Skeletal muscle satellite cell (primary cell): ENCODE results near the gene KNTC1.
"Not testable (repeated sequence)": the region's sequence is repeated elsewhere in the genome, so short reads cannot be mapped to it uniquely, and the experiment has no call there.

Experiments
- H3K27me3 ChIP-seq: 2 replicates; pipeline ENCODE4 v1.7.0; 2013; ENCODE audit warnings: low read length; ENCODE audit not compliant: control insufficient read depth, insufficient read depth
- H3K36me3 ChIP-seq: 2 replicates; pipeline ENCODE4 v1.7.0; 2013; ENCODE audit warnings: mild to moderate bottlenecking, control low read depth, low read length; ENCODE audit not compliant: insufficient read depth
- H3K4me1 ChIP-seq: 2 replicates; pipeline ENCODE4 v1.7.0; 2013; ENCODE audit warnings: low read length; ENCODE audit not compliant: control insufficient read depth, insufficient read depth
- H3K4me2 ChIP-seq: 2 replicates; pipeline ENCODE4 v1.7.0; 2013; ENCODE audit warnings: mild to moderate bottlenecking, low read length
- H3K4me3 ChIP-seq: 2 replicates; pipeline ENCODE4 v1.7.0; 2013; ENCODE audit warnings: low read length
- H3K9ac ChIP-seq: 2 replicates; pipeline ENCODE4 v1.7.0; 2013; ENCODE audit warnings: mild to moderate bottlenecking, low read depth, low read length, moderate library complexity
- H3K9me3 ChIP-seq: replicated peaks from 2 replicates; pipeline ENCODE4 v1.7.0; 2013; ENCODE audit warnings: mild to moderate bottlenecking, control low read depth, low read length

Gene KNTC1

DNA sequence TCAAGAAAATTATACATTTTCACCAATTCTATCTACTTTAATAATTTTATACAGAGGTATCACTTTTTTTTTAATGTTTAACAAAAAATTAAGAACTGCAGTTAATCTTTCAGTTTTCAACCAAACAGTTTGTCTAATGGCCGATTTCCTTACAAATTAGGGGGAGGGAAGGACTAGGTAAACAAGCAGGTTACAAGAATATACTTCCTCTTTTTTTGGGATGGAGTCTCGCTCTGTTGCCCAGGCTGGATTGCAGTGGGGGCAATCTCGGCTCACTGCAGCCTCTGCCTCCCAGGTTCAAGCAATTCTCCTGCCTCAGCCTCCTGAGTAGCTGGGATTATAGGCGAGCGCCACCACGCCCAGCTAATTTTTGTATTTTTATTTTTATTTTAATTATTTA lies 33.8 kb upstream of the KNTC1 start:
- not testable (repeated sequence) for H3K4me1 ChIP-seq, H3K9me3 ChIP-seq, H3K9ac ChIP-seq, H3K27me3 ChIP-seq, H3K4me3 ChIP-seq, H3K4me2 ChIP-seq
- H3K36me3 ChIP-seq: peaks cover 40% of the 10 kb centered on the region

DNA sequence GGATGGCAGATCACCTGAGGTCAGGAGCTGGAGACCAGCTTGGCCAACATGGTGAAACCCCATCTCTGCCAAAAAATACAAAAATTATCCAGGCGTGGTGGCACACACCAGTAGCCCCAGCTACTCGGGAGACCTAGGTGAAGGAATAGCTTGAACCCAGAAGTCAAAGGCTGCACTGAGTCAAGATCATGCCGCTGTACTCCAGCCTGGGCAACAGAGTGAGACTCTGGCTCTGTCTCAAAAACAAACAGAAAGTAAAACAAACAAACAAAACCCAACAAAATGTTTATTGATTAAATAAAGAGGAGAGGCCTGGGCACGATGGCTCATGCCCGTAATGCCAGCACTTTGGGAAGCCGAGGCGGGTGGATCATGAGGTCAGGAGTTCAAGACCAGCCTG lies 31.8 kb upstream of the KNTC1 start:
- Histone ChIP-seq H3K4me2 (no peak overlapping the region), H3K36me3 (peaks cover 26% of the 10 kb centered on the region), H3K4me1 (peaks cover 12% of the 10 kb centered on the region), H3K27me3 (no peaks in the 10 kb centered on the region), H3K9me3 (no peaks in the 10 kb centered on the region), H3K4me3 (no peak overlapping the region), H3K9ac (no peak overlapping the region)

DNA sequence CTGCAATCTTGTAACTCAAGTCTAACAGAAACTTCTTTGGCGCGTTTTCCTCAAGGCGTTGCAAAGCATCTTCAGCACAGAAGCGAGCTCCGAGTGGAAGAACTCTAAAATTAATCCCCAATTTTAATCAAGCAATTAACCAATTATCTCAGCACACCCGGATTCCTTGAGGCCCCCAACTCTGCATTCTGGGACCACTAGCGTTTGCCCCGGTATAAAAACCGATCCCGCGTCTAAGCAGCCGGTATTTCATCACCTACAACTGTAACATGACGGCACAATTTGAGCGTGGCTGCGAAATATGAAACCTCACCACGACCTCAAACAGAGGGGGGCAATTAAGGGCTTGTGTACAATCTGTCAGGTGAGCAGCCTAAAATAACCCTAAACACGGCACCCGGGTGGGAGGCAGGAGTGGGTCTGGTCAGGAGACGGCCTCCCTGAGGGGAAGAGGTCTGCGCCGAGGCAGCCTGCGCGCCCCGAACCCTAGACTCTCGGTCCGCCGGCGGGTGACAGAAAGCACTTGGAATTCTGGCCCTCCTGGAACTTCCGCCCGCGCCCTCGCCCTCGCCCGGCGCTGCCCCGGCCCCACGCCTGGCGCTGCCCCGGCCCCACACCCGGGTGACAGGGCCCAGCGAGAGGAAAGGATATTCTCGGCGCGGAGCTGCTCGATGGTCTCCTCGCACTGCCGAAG lies 26.9 kb upstream of the KNTC1 start:
- Histone ChIP-seq H3K9ac (peak overlapping the region; percentile 98), H3K4me3 (peak overlapping the region; percentile 98), H3K9me3 (no peaks in the 10 kb centered on the region), H3K27me3 (no peaks in the 10 kb centered on the region), H3K4me1 (peaks cover 17% of the 10 kb centered on the region), H3K36me3 (peaks cover 24% of the 10 kb centered on the region), H3K4me2 (peak overlapping the region; percentile 87)

DNA sequence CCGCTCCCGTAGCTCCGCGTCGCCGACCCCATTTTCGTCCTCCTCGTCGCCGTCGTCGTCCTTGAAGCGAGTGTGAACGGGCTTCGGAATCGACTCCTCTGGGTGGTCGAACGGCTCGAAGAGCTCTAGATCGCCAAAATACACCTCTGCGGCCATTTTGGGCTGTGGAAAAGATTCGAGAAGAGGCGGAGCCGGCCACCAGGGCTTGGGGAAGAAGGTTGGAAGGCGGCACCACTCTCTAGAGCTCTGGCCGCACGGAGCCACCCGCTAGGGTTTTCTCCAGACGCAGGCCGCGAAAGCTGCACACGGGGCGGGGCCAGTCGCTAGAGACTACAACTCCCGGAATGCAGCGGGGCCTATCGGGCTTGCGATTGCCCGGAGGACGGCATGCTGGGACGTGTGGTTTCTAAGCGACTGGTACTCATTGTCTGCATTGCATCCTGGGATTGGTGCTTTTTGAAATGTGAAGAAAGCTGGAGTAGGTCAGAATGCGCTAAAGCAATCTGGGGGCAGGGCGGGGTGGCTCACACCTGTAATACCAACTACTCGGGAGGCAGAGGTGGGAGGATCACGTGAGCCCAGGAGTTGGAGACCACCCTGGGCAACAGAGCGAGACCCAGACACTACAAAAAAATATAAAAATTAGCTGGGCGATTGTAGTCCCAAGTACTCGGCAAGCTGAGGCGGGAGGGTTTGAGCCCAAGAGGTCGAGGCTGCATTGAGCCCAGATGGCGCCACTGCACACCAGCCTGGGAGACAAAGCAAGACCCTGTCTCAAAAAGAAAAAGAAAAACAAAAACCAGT lies 26.2 kb upstream of the KNTC1 start, which contains the start of gene ZCCHC8:
Gene ZCCHC8 (minus strand): TSS at position 248 of the 804 bp plus-strand sequence. CDS start 92 bp downstream, at position 156.
- Histone ChIP-seq H3K36me3 (peaks cover 29% of the 10 kb centered on the region), H3K4me3 (peak within 1 kb of the TSS; percentile 98), H3K4me2 (peak within 1 kb of the TSS; percentile 87), H3K9ac (peak within 1 kb of the TSS; percentile 98), H3K27me3 (no peaks in the 10 kb centered on the region), H3K4me1 (peaks cover 17% of the 10 kb centered on the region), H3K9me3 (no peaks in the 10 kb centered on the region)

DNA sequence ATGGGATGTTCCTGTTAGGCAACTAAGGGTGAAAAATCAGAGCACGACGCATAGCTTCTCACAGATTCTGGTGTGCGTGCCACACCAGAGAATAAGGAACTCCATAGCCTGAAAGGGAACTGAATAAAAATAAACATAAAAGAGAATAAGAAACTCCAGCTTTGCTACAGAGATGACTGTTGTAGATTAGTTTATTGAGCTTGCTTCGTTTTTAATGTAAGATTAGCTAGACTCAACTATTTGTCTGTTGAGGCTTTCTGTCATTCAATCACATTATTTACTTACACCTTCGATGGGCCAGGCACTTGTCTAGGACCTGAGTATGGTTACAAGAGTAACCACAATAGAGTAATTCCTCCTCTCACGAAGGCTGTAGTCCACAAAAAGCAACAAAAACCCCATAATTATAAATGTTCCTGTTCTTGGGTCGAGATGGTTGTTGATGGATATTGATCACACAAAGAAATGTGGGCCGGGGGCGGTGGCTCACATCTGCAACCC lies 25.5 kb upstream of the KNTC1 start:
- H3K4me3 ChIP-seq: peak overlapping the region; percentile 98
- no peaks in the 10 kb centered on the region for H3K9me3 ChIP-seq
- H3K9ac ChIP-seq: peak overlapping the region; percentile 39
- peaks cover 17% of the 10 kb centered on the region for H3K4me1 ChIP-seq
- peak overlapping the region; percentile 83 for H3K4me2 ChIP-seq
- no peaks in the 10 kb centered on the region for H3K27me3 ChIP-seq
- H3K36me3 ChIP-seq: peaks cover 35% of the 10 kb centered on the region

DNA sequence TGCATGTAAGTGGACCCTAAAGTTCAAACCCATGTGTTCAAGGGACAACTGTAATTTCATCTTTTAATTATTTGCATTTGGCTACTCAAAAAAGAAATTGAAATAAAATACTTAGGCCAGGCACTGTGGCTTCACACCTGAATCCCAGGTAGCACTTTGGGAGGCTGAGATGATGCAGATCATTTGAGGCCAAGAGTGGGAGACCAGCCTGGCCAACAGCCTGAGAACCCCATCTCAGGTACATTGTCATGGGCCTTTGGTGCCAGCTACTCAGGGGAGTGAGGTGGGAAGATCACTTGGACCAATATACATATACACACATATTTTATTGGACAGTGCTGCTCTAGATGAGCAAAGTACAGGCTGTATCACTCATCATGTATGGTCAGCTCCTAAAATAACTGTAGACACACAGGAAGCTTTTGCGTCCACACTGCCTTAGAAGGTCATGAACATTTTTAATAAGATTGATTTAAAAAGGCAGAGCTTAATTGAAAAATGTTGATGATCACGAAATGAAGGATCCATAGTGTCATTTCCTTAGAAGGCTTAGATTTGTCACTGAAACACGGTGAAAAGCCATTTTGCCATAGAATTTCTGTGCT lies 23.8 kb upstream of the KNTC1 start:
- Histone ChIP-seq H3K4me2 (no peak overlapping the region), H3K9me3 (no peaks in the 10 kb centered on the region), H3K36me3 (peaks cover 52% of the 10 kb centered on the region), H3K4me3 (no peak overlapping the region), H3K9ac (no peak overlapping the region), H3K4me1 (peaks cover 12% of the 10 kb centered on the region), H3K27me3 (no peaks in the 10 kb centered on the region)

DNA sequence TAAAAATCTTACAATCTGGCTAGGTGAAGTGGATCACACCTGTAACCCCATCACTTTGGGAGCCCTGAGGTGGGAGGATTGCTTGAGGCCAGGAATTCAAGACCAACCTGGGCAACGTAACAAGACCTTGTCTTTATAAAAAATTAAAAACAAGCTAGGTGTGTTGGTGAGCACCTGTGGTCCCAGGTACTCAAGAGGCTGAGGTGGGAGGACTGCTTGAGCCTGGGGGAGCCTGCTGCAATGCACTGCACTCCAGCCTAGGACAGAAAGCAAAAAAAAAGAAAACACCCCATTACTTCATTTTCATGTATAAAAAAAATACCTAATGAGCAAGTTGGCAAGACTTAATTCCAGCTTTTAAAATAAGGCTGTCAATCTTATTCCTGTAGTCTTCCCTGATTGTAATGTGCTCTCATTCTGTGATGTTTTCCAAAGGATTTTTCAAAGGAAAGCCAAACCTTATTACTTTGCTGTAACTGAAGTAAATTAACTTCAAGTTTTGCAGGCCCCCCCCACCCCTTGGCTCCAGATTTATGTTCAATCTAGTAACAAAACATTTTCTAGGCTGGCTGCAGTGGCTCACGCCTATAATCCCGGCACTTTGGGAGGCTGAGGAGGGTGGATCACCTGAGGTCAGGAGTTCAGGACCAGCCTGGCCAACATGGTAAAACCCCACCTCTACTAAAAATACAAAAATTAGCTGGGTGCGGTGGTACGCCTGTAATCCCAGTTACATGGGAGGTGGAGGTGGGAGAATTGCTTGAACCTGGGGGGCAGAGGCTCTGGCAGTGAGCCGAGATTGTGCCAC lies 23.1 kb upstream of the KNTC1 start:
- H3K9me3 ChIP-seq: no peaks in the 10 kb centered on the region
- H3K4me2 ChIP-seq: no peak overlapping the region
- H3K4me3 ChIP-seq: no peak overlapping the region
- no peaks in the 10 kb centered on the region for H3K27me3 ChIP-seq
- peaks cover 5% of the 10 kb centered on the region for H3K4me1 ChIP-seq
- H3K9ac ChIP-seq: no peak overlapping the region
- H3K36me3 ChIP-seq: peaks cover 59% of the 10 kb centered on the region

DNA sequence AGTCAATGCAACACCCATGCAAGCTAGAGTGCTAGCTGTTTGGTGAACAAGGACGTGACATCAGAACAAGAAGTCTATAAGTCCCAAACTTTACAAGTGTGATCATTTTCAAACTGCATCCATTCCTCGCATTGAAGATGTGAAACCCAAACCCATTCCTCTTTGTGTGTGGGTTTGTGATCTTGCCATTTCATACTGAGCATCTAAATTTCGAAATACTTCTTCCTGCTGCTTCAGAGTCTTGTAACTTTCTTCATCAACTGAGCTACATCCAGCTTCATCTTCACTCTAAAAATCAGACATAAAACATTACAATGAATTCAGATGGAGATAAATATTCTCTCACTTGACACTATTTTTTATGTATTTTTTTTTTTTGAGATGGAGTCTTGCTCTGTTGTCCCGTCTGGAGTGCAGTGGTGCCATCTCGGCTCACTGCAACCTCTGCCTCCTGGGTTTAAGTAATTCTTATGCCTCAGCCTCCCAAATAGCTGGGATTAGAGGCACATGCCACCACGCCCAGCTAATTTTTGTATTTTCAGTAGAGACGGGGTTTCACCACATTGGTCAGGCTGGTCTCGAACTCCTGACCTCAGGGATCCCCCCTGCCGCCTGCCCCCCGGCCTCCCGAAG lies 21.5 kb upstream of the KNTC1 start:
- H3K4me1 ChIP-seq: peaks cover 4% of the 10 kb centered on the region
- no peaks in the 10 kb centered on the region for H3K9me3 ChIP-seq
- no peak overlapping the region for H3K4me3 ChIP-seq
- no peak overlapping the region for H3K4me2 ChIP-seq
- peaks cover 75% of the 10 kb centered on the region for H3K36me3 ChIP-seq
- no peaks in the 10 kb centered on the region for H3K27me3 ChIP-seq
- H3K9ac ChIP-seq: no peak overlapping the region

DNA sequence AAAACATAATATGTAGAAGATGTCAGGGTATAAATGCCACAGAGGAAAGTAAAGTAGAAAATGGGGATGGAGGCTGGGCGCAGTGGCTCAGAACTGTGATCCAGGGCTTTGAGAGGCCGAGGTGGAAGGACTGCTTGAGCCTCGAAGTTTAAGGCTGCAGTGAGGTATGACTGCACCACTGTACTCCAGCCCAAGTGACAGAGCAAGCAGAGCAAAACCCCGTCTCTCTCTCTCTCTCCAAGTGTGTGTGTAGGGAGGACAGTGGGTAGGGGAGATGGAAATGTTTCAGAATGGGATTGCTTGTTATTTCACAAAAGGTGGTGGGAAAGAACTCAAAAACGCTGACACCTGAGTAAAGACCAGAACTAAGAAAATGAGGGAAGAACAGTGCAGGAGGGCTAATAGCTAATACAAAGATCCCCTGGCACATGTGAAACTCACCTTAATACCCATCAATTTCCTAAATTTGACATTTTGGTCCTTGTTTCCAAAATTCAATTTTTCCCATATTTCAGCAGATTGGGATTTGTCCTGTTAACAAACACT lies 20.6 kb upstream of the KNTC1 start:
- H3K4me1 ChIP-seq: no peaks in the 10 kb centered on the region
- no peak overlapping the region for H3K4me3 ChIP-seq
- H3K9ac ChIP-seq: no peak overlapping the region
- peaks cover 84% of the 10 kb centered on the region for H3K36me3 ChIP-seq
- no peaks in the 10 kb centered on the region for H3K9me3 ChIP-seq
- H3K4me2 ChIP-seq: no peak overlapping the region
- H3K27me3 ChIP-seq: no peaks in the 10 kb centered on the region

DNA sequence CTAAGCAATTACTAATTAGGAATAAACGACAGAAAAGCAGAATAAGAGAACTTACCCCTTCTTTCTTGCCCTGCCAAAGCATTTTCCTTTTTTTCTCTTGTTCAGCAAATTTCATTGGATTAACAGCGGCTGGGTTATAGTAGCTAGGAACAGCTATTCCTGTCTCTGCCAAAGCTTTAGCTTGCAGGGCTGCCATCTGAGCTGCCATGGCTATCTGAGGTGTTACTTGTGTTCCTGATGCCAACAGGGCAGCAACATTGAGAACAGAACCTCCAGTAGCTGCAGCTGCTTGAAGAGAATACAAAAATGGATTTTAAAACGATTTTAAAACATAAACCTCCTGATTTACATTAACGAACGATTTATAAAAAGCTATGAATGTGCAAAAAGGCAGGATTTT lies 18.9 kb upstream of the KNTC1 start:
- Histone ChIP-seq H3K9me3 (no peaks in the 10 kb centered on the region), H3K4me3 (no peak overlapping the region), H3K4me2 (no peak overlapping the region), H3K36me3 (peaks cover 97% of the 10 kb centered on the region), H3K4me1 (no peaks in the 10 kb centered on the region), H3K9ac (no peak overlapping the region), H3K27me3 (no peaks in the 10 kb centered on the region)
